Measurements from ENCODE around the gene FAM83E. TPM values are rescaled to one million over a fixed set of nuclear protein-coding genes. Genes with fewer than 3 reads are reported as not detected.

Gene FAM83E
- total RNA-seq, 1 experiment from 2014 or later, result 8.8 TPM

GRCh38 chr19:48623556-48624066 lies 8.7 kb upstream of the FAM83E start (continued):
- TF ChIP-seq, protein P1, sequence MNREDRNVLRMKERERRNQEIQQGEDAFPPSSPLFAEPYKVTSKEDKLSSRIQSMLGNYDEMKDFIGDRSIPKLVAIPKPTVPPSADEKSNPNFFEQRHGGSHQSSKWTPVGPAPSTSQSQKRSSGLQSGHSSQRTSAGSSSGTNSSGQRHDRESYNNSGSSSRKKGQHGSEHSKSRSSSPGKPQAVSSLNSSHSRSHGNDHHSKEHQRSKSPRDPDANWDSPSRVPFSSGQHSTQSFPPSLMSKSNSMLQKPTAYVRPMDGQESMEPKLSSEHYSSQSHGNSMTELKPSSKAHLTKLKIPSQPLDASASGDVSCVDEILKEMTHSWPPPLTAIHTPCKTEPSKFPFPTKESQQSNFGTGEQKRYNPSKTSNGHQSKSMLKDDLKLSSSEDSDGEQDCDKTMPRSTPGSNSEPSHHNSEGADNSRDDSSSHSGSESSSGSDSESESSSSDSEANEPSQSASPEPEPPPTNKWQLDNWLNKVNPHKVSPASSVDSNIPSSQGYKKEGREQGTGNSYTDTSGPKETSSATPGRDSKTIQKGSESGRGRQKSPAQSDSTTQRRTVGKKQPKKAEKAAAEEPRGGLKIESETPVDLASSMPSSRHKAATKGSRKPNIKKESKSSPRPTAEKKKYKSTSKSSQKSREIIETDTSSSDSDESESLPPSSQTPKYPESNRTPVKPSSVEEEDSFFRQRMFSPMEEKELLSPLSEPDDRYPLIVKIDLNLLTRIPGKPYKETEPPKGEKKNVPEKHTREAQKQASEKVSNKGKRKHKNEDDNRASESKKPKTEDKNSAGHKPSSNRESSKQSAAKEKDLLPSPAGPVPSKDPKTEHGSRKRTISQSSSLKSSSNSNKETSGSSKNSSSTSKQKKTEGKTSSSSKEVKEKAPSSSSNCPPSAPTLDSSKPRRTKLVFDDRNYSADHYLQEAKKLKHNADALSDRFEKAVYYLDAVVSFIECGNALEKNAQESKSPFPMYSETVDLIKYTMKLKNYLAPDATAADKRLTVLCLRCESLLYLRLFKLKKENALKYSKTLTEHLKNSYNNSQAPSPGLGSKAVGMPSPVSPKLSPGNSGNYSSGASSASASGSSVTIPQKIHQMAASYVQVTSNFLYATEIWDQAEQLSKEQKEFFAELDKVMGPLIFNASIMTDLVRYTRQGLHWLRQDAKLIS (CRISPR knock-in tag; IDR thresholded peaks at IDR 0.05; ENCODE audit: borderline replicate concordance), result no peak
- TF ChIP-seq, protein P2, sequence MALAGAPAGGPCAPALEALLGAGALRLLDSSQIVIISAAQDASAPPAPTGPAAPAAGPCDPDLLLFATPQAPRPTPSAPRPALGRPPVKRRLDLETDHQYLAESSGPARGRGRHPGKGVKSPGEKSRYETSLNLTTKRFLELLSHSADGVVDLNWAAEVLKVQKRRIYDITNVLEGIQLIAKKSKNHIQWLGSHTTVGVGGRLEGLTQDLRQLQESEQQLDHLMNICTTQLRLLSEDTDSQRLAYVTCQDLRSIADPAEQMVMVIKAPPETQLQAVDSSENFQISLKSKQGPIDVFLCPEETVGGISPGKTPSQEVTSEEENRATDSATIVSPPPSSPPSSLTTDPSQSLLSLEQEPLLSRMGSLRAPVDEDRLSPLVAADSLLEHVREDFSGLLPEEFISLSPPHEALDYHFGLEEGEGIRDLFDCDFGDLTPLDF (CRISPR knock-in tag; IDR thresholded peaks at IDR 0.05), result no peak
- no peak for TF ChIP-seq TEAD1 (CRISPR knock-in tag; IDR thresholded peaks at IDR 0.05)
- no peak for TF ChIP-seq SMAD4 (CRISPR knock-in tag; IDR thresholded peaks at IDR 0.05)

GRCh38 chr19:48619692-48620585 lies 5.1 kb upstream of the FAM83E start:
- Mint-ChIP-seq H3K36me3 (peaks cover 43% of the 10 kb centered on the region), H3K27ac (peak overlapping the region; percentile 100), H3K27me3 (ENCODE audit: low read depth) (no peaks in the 10 kb centered on the region; the same call in 1 of the 2 replicates), H3K4me3 (peak overlapping the region; percentile 99), H3K4me1 (peaks cover 55% of the 10 kb centered on the region), H3K9me3 (no peaks in the 10 kb centered on the region)
- CTCF ChIA-PET, result interaction anchor here (1.0 to 1.6 kb wide), 7 partner anchors 10 to 138 kb away, joined by 3 to 13 read pairs (median 4); no protein-coding TSS in a partner anchor
- ATAC-seq (no peak), DNase-seq (ENCODE audit: low spot score) (no peak)
- POLR2A ChIA-PET, result interaction anchor here (0.5 to 2.8 kb wide), 12 partner anchors 7 to 289 kb away, joined by 3 to 23 read pairs (median 4); partner anchors contain the start of gene KDELR1
- TF ChIP-seq ZNF219 (CRISPR knock-in tag; IDR thresholded peaks at IDR 0.05; ENCODE audit: borderline replicate concordance), result no peak
- TF ChIP-seq ZNF121 (CRISPR knock-in tag; IDR thresholded peaks at IDR 0.05), result 0 out of 2 replicates have a peak, but pooled peaks have one; percentile 19
- TF ChIP-seq FOXP4 (CRISPR knock-in tag; IDR thresholded peaks at IDR 0.05), result no peak
- TF ChIP-seq, protein P3, sequence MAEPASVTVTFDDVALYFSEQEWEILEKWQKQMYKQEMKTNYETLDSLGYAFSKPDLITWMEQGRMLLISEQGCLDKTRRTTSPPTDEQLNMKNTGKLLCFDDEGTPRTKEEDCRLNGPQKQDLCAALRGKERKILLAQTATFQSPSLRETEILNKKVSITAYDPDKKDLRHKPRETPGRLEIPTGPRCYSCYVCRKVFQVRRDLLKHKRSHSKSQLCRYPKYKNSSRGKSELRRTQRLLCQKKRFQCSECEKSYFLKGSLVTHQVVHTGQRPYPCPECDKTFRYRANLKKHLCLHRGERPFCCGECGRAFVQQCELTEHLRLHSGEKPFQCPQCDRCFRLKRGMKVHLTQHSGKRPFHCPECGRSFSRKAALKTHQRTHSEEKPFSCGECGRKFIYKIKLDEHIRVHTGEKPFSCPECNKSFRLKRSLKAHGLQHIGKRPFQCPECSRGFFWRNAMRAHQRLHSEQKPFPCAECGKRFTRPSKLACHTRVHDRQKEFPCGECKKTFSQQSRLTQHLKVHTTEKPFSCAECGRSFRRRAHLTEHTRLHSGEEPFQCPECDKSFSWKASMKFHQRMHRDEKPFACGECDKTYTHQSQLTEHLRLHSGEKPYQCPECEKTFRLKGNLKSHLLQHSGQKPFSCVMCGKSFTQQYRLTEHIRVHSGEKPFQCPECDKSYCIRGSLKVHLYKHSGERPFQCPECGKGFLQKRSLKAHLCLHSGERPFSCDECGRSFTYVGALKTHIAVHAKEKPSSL (CRISPR knock-in tag; conservative IDR thresholded peaks at IDR 0.05), result no peak
- TF ChIP-seq SMAD4 (CRISPR knock-in tag; IDR thresholded peaks at IDR 0.05), result no peak
- TF ChIP-seq NFYB (CRISPR knock-in tag; conservative IDR thresholded peaks at IDR 0.05; ENCODE audit: low read depth), result no peak
